ENCODE data around the gene GULP1.

DNA sequence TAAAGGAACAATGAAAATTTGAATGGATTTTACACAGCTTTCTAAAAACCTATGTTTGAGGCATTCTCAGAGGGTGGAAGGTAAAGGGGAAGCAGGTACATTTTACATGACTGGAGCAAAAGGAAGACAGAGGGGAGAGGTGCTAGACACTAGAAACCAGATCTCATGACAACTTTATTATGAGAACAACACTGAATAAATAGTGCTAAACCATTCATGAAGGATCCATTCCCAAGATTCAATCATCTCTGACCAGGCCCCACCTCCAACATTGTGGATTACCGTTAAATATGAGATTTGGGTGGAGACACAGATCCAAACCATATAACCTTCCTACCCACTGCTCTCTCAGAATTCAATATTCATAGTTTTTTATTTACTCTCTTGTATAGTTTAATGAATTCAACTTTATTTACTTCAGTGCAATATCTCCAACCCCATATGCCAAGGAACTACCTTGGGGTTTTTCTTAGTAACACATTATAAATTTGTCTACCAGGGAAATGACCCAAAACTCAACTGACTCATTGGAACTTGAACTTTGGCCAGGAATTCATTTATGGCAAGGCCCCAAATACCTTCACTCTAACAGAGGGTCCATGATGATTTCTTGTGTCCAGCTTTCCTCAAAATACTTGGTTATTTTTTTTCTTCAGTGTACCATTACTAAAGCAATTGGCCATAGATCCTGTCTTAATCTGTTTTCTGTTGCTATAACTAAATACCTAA, 317.8 kb downstream of the GULP1 start:
- TF ChIP-seq POLR2A (IDR thresholded peaks at IDR 0.05; ENCODE audit: low read depth, low read length) (no peak), CTCF (conservative IDR thresholded peaks at IDR 0.05; ENCODE audit: low read depth, low read length) (no peak), BHLHE40 (IDR thresholded peaks at IDR 0.05; ENCODE audit: low read depth, low read length) (no peak)
